ENCODE results near the gene MS4A10.

MS4A10 gene

GRCh38 chr11:60797846-60798630 is 12.9 kb downstream of the MS4A10 start:
- no peak for TF ChIP-seq SIN3A (IDR thresholded peaks at IDR 0.05; ENCODE audit: borderline replicate concordance, insufficient read depth, low read length)
- TF ChIP-seq TAF1 (IDR thresholded peaks at IDR 0.05; ENCODE audit: borderline replicate concordance, insufficient read depth, low read length) = no peak
- no peak for TF ChIP-seq POLR2AphosphoS5 (IDR thresholded peaks at IDR 0.05; ENCODE audit: low read depth, low read length)
- no peak for TF ChIP-seq FOXP2 (optimal IDR thresholded peaks at IDR 0.05; ENCODE audit: borderline replicate concordance, extremely low read depth, extremely low read length, insufficient read depth)

DNA sequence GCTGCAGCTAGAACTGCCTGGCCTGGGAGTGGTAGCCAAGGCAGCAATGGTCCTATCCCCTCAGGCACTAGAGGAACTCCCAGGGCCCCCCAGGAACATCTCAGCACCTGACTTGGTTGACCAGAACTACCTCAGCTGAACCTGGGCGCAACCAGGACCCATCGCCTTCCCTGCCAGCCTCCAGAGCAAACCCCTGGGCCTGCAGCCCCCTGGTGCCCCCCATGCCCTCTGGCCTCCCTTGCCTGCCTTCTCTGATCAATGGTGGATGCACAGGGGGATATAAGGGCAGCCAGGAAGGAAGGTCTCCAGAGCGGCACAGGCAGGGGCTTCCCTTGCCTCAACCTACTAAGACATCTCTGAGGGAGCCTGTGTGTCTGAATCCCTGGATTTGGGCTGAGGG is 13.5 kb downstream of the MS4A10 start:
- TF ChIP-seq FOXP2 (optimal IDR thresholded peaks at IDR 0.05; ENCODE audit: borderline replicate concordance, extremely low read depth, extremely low read length, insufficient read depth) (no peak), SIN3A (IDR thresholded peaks at IDR 0.05; ENCODE audit: borderline replicate concordance, insufficient read depth, low read length) (no peak), TAF1 (IDR thresholded peaks at IDR 0.05; ENCODE audit: borderline replicate concordance, insufficient read depth, low read length) (no peak), POLR2AphosphoS5 (IDR thresholded peaks at IDR 0.05; ENCODE audit: low read depth, low read length) (no peak)
- TF ChIP-seq, protein P1, sequence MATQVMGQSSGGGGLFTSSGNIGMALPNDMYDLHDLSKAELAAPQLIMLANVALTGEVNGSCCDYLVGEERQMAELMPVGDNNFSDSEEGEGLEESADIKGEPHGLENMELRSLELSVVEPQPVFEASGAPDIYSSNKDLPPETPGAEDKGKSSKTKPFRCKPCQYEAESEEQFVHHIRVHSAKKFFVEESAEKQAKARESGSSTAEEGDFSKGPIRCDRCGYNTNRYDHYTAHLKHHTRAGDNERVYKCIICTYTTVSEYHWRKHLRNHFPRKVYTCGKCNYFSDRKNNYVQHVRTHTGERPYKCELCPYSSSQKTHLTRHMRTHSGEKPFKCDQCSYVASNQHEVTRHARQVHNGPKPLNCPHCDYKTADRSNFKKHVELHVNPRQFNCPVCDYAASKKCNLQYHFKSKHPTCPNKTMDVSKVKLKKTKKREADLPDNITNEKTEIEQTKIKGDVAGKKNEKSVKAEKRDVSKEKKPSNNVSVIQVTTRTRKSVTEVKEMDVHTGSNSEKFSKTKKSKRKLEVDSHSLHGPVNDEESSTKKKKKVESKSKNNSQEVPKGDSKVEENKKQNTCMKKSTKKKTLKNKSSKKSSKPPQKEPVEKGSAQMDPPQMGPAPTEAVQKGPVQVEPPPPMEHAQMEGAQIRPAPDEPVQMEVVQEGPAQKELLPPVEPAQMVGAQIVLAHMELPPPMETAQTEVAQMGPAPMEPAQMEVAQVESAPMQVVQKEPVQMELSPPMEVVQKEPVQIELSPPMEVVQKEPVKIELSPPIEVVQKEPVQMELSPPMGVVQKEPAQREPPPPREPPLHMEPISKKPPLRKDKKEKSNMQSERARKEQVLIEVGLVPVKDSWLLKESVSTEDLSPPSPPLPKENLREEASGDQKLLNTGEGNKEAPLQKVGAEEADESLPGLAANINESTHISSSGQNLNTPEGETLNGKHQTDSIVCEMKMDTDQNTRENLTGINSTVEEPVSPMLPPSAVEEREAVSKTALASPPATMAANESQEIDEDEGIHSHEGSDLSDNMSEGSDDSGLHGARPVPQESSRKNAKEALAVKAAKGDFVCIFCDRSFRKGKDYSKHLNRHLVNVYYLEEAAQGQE (IDR thresholded peaks at IDR 0.05; ENCODE audit: insufficient read depth in 1 of 2, low read depth in 2 of 2, low read length in 2 of 2) = no peak

DNA sequence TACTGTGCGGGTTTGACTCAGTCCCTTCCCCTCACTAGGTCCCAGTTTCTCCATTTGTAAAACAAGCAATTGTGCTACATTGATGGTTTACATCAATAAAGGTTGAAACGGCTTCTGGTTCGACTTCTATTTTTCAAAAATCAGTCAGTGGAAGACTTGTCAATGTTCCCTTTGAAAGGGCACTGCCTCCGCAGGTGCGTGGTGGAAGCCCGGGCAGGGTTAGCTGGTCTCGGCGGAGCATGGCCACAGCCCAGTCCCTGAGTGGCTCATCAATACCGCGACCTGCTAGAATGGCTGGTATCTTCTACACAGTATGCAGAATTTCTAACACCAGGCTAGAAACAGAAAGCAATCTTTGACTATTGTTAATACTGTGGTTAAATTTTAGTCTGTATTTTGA is 16.1 kb downstream of the MS4A10 start:
- TF ChIP-seq POLR2AphosphoS5 (IDR thresholded peaks at IDR 0.05; ENCODE audit: low read depth, low read length) (no peak), SIN3A (IDR thresholded peaks at IDR 0.05; ENCODE audit: borderline replicate concordance, insufficient read depth, low read length) (no peak), TAF1 (IDR thresholded peaks at IDR 0.05; ENCODE audit: borderline replicate concordance, insufficient read depth, low read length) (no peak), FOXP2 (optimal IDR thresholded peaks at IDR 0.05; ENCODE audit: borderline replicate concordance, extremely low read depth, extremely low read length, insufficient read depth) (no peak)
- TF ChIP-seq, protein P1 (IDR thresholded peaks at IDR 0.05; ENCODE audit: insufficient read depth in 1 of 2, low read depth in 2 of 2, low read length in 2 of 2) = no peak

DNA sequence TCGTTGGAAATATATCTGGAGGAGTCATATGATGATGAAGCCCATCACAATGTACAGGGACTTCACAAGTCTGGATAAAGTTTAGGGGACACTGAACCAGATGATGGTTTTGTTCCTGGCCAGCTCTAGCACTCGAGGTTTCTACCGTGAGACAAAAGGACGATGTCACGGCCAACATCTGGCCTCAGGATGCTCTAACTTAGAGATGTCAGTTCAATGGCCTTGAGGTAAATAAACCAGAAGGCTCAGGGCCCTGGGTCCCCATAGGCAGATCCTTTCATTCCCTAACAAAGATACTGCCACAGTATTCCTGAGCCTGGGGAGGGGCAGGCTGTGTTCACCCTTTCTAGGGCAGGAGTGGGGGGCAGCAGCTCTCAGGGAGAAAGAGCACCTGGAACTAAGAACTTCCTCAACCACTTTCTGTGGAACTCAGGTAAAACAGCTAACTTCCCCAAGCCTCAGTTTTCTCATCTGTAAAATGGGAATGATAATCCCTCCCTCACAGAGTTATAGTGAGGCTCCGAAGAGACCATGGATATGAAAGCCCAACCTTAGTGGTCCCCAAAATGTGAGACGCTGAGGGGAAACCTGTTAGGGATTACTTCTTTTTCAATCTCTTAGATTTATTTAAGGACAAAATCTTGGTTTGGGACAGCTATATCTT is 18.3 kb downstream of the MS4A10 start:
- TF ChIP-seq TAF1 (IDR thresholded peaks at IDR 0.05; ENCODE audit: borderline replicate concordance, insufficient read depth, low read length) = no peak
- no peak for TF ChIP-seq POLR2AphosphoS5 (IDR thresholded peaks at IDR 0.05; ENCODE audit: low read depth, low read length)
- no peak for TF ChIP-seq SIN3A (IDR thresholded peaks at IDR 0.05; ENCODE audit: borderline replicate concordance, insufficient read depth, low read length)
- TF ChIP-seq FOXP2 (optimal IDR thresholded peaks at IDR 0.05; ENCODE audit: borderline replicate concordance, extremely low read depth, extremely low read length, insufficient read depth) = no peak
- TF ChIP-seq, protein P1 (IDR thresholded peaks at IDR 0.05; ENCODE audit: insufficient read depth in 1 of 2, low read depth in 2 of 2, low read length in 2 of 2) = no peak

DNA sequence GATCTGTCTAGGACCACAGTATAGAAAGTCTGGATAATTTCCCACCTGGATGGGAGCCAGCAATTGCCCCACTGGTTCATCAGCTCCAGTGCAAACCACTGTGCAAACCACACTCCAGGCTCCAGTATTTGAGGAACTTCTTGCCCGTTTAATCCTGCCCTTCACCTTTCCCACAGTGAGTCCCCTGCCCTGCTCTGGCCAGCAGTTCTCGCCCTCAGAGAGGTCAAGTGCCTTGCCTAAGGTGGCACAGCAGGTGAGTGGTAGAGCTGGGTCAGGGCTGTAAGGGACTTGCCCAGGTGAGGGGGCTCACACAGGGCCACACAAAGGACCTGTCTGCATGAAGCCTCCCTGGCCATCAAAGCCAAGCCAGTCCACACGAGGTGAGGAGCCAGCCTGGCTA is 24.1 kb downstream of the MS4A10 start:
- TF ChIP-seq POLR2AphosphoS5 (IDR thresholded peaks at IDR 0.05; ENCODE audit: low read depth, low read length) (no peak), SIN3A (IDR thresholded peaks at IDR 0.05; ENCODE audit: borderline replicate concordance, insufficient read depth, low read length) (no peak), FOXP2 (optimal IDR thresholded peaks at IDR 0.05; ENCODE audit: borderline replicate concordance, extremely low read depth, extremely low read length, insufficient read depth) (no peak), TAF1 (IDR thresholded peaks at IDR 0.05; ENCODE audit: borderline replicate concordance, insufficient read depth, low read length) (no peak)
- TF ChIP-seq, protein P1 (IDR thresholded peaks at IDR 0.05; ENCODE audit: insufficient read depth in 1 of 2, low read depth in 2 of 2, low read length in 2 of 2) = no peak
